ENCODE data around the gene SARNP.
A peak's percentile ranks its signal among the peaks of the same experiment; 100 is the strongest.

DNA sequence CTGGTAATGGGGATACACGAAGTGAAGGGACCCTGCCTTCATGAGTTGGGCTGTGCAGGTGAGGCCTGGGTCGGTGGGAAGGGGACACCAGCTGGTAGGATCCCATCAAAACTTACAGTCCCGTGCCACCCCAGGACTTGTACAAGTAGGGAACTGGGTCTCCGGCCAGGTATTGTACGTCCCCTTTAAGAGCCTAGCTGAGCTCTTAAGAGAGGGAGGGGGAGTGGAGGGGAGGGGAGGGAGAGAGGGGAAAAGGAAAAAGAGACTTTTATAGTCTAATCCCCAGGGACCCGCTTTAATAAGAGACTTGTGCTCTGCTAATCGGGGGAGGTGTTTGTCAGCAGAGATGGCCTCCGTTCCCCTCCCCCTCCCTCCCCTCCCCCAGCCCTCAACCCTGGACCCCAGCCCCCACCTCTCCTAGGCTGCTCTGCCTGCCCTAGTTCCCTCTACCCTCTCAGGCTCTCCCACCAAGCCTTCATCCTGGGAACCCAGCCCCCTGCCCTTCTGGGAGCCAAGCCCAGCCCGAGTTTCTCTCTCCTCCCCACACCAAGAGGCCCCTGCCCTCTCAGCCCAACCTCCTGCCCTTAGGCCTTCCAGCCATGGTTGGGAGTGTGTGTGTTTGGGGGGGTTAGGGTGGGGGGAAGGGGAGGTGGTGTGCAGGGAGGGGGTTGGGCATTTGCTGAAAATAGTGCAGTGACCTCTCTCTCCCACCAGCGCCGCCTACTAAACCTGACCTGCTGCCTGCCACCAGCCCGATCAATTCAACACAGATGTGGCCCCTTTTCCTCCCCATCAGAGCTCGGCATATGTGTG, 72.0 kb downstream of the SARNP start:
- TF ChIP-seq, protein P1, sequence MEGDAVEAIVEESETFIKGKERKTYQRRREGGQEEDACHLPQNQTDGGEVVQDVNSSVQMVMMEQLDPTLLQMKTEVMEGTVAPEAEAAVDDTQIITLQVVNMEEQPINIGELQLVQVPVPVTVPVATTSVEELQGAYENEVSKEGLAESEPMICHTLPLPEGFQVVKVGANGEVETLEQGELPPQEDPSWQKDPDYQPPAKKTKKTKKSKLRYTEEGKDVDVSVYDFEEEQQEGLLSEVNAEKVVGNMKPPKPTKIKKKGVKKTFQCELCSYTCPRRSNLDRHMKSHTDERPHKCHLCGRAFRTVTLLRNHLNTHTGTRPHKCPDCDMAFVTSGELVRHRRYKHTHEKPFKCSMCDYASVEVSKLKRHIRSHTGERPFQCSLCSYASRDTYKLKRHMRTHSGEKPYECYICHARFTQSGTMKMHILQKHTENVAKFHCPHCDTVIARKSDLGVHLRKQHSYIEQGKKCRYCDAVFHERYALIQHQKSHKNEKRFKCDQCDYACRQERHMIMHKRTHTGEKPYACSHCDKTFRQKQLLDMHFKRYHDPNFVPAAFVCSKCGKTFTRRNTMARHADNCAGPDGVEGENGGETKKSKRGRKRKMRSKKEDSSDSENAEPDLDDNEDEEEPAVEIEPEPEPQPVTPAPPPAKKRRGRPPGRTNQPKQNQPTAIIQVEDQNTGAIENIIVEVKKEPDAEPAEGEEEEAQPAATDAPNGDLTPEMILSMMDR (IDR thresholded peaks at IDR 0.05): peak; percentile 34
- TF ChIP-seq EZH2 (IDR thresholded peaks at IDR 0.05): no peak
